ENCODE results near the gene CPLANE2. TPM values are rescaled to one million over a fixed set of nuclear protein-coding genes. Genes with fewer than 3 reads are reported as not detected.

The CPLANE2 gene
- total RNA-seq, 1 experiment from 2014 or later: 5.0 TPM

- no peak for TF ChIP-seq ZNF317 (CRISPR knock-in tag; IDR thresholded peaks at IDR 0.05; ENCODE audit: borderline replicate concordance, low read depth)
Observed at GRCh38 chr1:16186655-16187235, 50.2 kb downstream of the CPLANE2 start (continued).

- DNase-seq (ENCODE audit: low spot score): no peak
- Mint-ChIP-seq H3K4me3 (no peak overlapping the region), H3K9me3 (no peaks in the 10 kb centered on the region), H3K36me3 (no peaks in the 10 kb centered on the region), H3K27me3 (ENCODE audit: low read depth) (no peaks in the 10 kb centered on the region; the same call in 1 of the 2 replicates), H3K27ac (peak overlapping the region; percentile 8; the same call in 1 of the 2 replicates), H3K4me1 (peaks cover 13% of the 10 kb centered on the region)
- POLR2A ChIA-PET: no interaction called here
- TF ChIP-seq AR (CRISPR knock-in tag; IDR thresholded peaks at IDR 0.05) (no peak), GABPB1 (CRISPR knock-in tag; IDR thresholded peaks at IDR 0.05) (no peak), RORB (CRISPR knock-in tag; IDR thresholded peaks at IDR 0.05) (no peak), NFE2L1 (CRISPR knock-in tag; IDR thresholded peaks at IDR 0.05) (no peak), ZNF232 (CRISPR knock-in tag; IDR thresholded peaks at IDR 0.05) (no peak), ZNF138 (CRISPR knock-in tag; conservative IDR thresholded peaks at IDR 0.05) (no peak), ESRRA (CRISPR knock-in tag; IDR thresholded peaks at IDR 0.05; ENCODE audit: borderline replicate concordance) (no peak), ZNF423 (CRISPR knock-in tag; IDR thresholded peaks at IDR 0.05) (no peak), ZNF425 (CRISPR knock-in tag; conservative IDR thresholded peaks at IDR 0.05) (no peak), TEAD4 (CRISPR knock-in tag; IDR thresholded peaks at IDR 0.05) (no peak), TEAD1 (CRISPR knock-in tag; IDR thresholded peaks at IDR 0.05) (no peak), USF1 (CRISPR knock-in tag; IDR thresholded peaks at IDR 0.05) (no peak), SOX15 (CRISPR knock-in tag; IDR thresholded peaks at IDR 0.05) (no peak), AFF4 (CRISPR knock-in tag; IDR thresholded peaks at IDR 0.05; ENCODE audit: borderline replicate concordance) (no peak), ETV6 (CRISPR knock-in tag; IDR thresholded peaks at IDR 0.05) (no peak), CTCF (IDR thresholded peaks at IDR 0.05) (no peak), HMGXB4 (CRISPR knock-in tag; IDR thresholded peaks at IDR 0.05) (no peak)
- no peak for ATAC-seq
- CTCF ChIA-PET: interaction anchor here (0.7 to 6.0 kb wide), 12 partner anchors 14 to 438 kb away, joined by 3 to 74 read pairs (median 3); partner anchors contain the start of genes EPHA2 and FAM131C
Observed at GRCh38 chr1:16184557-16185303, 52.3 kb downstream of the CPLANE2 start.

Measured in WTC11 (cell line).